Hepatocyte (in vitro differentiated cells): ENCODE results near the gene CPA5. TPM values are rescaled to one million over a fixed set of nuclear protein-coding genes. Genes with fewer than 3 reads are reported as not detected.

Source experiments
- DNase-seq: peaks from one replicate; pipeline ENCODE4 v3.0.0-alpha.2; 2016; ENCODE audit warnings: low spot score
- H2AFZ ChIP-seq: fragments of 200-600 bp; sonication (generic); 2 replicates; pipeline ENCODE4 v1.6.0; 2016; ENCODE audit warnings: antibody characterized with exemption, mild to moderate bottlenecking
- H3K27ac ChIP-seq: fragments of 200-600 bp; sonication (generic); 2 replicates; pipeline ENCODE4 v1.5.1; 2016; ENCODE audit warnings: mild to moderate bottlenecking
- H3K27me3 ChIP-seq: fragments of 200-600 bp; sonication (generic); 2 replicates; pipeline ENCODE4 v1.6.1; 2016
- H3K36me3 ChIP-seq: fragments of 200-600 bp; sonication (generic); replicated peaks from 2 replicates; pipeline ENCODE4 v1.5.1; 2016; ENCODE audit warnings: low read depth; ENCODE audit not compliant: insufficient read depth
- H3K4me1 ChIP-seq: fragments of 200-600 bp; sonication (generic); 2 replicates; pipeline ENCODE4 v1.5.1; 2016; ENCODE audit warnings: mild to moderate bottlenecking, moderate library complexity; ENCODE audit not compliant: insufficient read depth
- H3K4me2 ChIP-seq: fragments of 200-600 bp; sonication (generic); 2 replicates; pipeline ENCODE4 v1.6.0; 2016
- H3K4me3 ChIP-seq: fragments of 200-600 bp; sonication (generic); 2 replicates; pipeline ENCODE4 v1.5.1; 2016; ENCODE audit warnings: mild to moderate bottlenecking
- H3K79me2 ChIP-seq: fragments of 200-600 bp; sonication (generic); 2 replicates; pipeline ENCODE4 v1.6.0; 2017; ENCODE audit warnings: mild to moderate bottlenecking
- H3K9me2 ChIP-seq: fragments of 200-600 bp; sonication (generic); replicated peaks from 2 replicates; pipeline ENCODE4 v1.6.0; 2017; ENCODE audit warnings: mild to moderate bottlenecking; ENCODE audit not compliant: insufficient read depth
- H3K9me3 ChIP-seq: fragments of 200-600 bp; sonication (generic); 2 replicates; pipeline ENCODE4 v1.5.1; 2016; ENCODE audit warnings: low read depth, mild to moderate bottlenecking
- H4K20me1 ChIP-seq: fragments of 200-600 bp; sonication (generic); 2 replicates; pipeline ENCODE4 v1.6.0; 2016; ENCODE audit warnings: mild to moderate bottlenecking; ENCODE audit not compliant: insufficient read depth, poor library complexity, severe bottlenecking
- EZH2 ChIP-seq: fragments of 200-600 bp; sonication (generic); IDR thresholded peaks from 2 replicates; pipeline ENCODE4 v1.6.1; 2016; ENCODE audit warnings: antibody characterized with exemption, mild to moderate bottlenecking, borderline replicate concordance
- EZH2phosphoT487 ChIP-seq: fragments of 200-600 bp; sonication (generic); IDR thresholded peaks from one replicate; pipeline ENCODE4 v1.6.1; 2018; ENCODE audit warnings: antibody characterized with exemption, mild to moderate bottlenecking, low read depth, moderate library complexity; ENCODE audit not compliant: unreplicated experiment, severe bottlenecking
- WGBS: methylation state at CpG from one replicate; pipeline ENCODE4 v1.1.6; 2016; ENCODE audit warnings: low lambda C conversion rate; ENCODE audit errors: missing lambda C conversion rate; 5-methylcytosine and 5-hydroxymethylcytosine counted together
- polyA plus RNA-seq: library from polyadenylated mRNA; unstranded; fragments of >200 nt; fragmentation: Nextera tagmentation; extraction: Ambion mirVana; gene quantifications from 2 replicates; pipeline ENCODE4 v1.2.1, GENCODE V29; 2016
- total RNA-seq: library from RNA; depleted of rRNA; stranded (reverse); fragments of >200 nt; gene quantifications from 2 replicates; pipeline ENCODE4 v1.2.3, GENCODE V29; 2014
- TF ChIP-seq, protein P1 (sequence below): fragments of 200-600 bp; sonication (generic); IDR thresholded peaks from 2 replicates; pipeline ENCODE4 v1.5.1; 2016; ENCODE audit warnings: antibody characterized with exemption, mild to moderate bottlenecking; ENCODE audit not compliant: poor library complexity

CPA5 gene
- total and polyA plus RNA-seq, 2 experiments from 2014 or later = 0.30 TPM; not detected in 1

DNA sequence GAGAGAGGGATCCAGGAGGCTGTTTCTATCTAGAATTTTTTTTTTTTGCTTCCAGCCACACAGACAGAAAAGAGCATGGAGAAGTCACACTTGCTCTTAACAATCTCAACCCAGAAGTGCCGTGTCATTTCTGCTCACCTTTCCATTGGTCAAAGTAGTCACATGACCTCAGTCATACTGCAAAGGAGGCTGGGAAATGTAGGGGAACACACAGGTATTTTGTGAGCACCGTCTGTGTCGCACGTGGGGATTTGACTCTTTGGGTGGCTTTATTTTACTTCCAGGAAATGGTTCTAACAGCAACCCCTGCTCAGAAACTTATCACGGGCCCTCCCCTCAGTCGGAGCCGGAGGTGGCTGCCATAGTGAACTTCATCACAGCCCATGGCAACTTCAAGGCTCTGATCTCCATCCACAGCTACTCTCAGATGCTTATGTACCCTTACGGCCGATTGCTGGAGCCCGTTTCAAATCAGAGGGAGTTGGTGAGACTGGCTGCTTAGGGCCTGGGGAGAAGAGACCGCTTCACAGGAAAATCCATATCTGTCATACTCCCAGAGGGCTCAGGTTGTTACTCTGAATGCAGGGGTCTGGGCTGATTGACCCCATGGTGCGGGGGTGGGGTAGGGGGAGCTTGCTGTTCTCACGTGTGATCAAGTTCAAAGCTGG, 22.6 kb downstream of the CPA5 start:
- TF ChIP-seq EZH2 (no peak), EZH2phosphoT487 (no peak)
- TF ChIP-seq, protein P1, sequence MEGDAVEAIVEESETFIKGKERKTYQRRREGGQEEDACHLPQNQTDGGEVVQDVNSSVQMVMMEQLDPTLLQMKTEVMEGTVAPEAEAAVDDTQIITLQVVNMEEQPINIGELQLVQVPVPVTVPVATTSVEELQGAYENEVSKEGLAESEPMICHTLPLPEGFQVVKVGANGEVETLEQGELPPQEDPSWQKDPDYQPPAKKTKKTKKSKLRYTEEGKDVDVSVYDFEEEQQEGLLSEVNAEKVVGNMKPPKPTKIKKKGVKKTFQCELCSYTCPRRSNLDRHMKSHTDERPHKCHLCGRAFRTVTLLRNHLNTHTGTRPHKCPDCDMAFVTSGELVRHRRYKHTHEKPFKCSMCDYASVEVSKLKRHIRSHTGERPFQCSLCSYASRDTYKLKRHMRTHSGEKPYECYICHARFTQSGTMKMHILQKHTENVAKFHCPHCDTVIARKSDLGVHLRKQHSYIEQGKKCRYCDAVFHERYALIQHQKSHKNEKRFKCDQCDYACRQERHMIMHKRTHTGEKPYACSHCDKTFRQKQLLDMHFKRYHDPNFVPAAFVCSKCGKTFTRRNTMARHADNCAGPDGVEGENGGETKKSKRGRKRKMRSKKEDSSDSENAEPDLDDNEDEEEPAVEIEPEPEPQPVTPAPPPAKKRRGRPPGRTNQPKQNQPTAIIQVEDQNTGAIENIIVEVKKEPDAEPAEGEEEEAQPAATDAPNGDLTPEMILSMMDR = no peak
- 93% methylated on average over 13 of the region's 13 CpGs for WGBS
- H4K20me1 ChIP-seq = no peaks in the 10 kb centered on the region
- H3K9me3 ChIP-seq = no peaks in the 10 kb centered on the region
- DNase-seq = no peak
- no peak overlapping the region for H3K4me2 ChIP-seq
- H3K9me2 ChIP-seq = no peaks in the 10 kb centered on the region
- H3K27me3 ChIP-seq = no peaks in the 10 kb centered on the region
- no peak overlapping the region for H2AFZ ChIP-seq
- peak overlapping the region; percentile 86 for H3K27ac ChIP-seq
- no peak overlapping the region for H3K4me3 ChIP-seq
- no peaks in the 10 kb centered on the region for H3K36me3 ChIP-seq
- no peaks in the 10 kb centered on the region for H3K79me2 ChIP-seq
- peaks cover 66% of the 10 kb centered on the region for H3K4me1 ChIP-seq

DNA sequence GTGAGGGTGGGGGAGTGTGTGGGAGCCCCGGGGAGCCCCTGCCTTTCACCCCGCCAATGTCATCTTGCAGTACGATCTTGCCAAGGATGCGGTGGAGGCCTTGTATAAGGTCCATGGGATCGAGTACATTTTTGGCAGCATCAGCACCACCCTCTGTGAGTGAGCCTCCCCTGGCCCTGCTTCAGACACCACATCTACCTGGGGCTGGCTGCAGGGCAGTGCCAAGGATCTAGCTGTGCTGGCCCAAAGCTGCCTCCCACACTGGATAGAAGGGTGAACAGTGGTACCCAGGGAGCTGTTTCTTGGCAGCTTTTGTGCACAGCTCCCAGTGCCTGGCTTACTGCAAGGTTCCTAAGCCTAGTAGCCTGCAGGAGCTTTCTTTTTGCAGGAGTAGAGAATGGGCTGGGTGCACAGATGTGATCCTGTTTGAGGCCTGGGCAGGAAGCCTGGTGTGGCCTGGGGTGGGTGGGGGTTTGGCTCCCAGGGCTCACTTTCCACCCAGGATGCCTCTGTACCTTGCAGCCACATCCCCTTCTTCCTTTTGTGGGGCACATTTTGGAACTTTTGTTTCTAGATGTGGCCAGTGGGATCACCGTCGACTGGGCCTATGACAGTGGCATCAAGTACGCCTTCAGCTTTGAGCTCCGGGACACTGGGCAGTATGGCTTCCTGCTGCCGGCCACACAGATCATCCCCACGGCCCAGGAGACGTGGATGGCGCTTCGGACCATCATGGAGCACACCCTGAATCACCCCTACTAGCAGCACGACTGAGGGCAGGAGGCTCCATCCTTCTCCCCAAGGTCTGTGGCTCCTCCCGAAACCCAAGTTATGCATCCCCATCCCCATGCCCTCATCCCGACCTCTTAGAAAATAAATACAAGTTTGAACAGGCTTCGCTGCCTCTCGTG, 23.5 kb downstream of the CPA5 start:
- Histone ChIP-seq H3K4me3 (no peak overlapping the region), H3K27me3 (no peaks in the 10 kb centered on the region), H3K4me1 (peaks cover 73% of the 10 kb centered on the region), H3K4me2 (no peak overlapping the region), H3K79me2 (no peaks in the 10 kb centered on the region), H3K9me2 (no peaks in the 10 kb centered on the region), H2AFZ (no peak overlapping the region), H3K9me3 (no peaks in the 10 kb centered on the region), H3K36me3 (no peaks in the 10 kb centered on the region), H3K27ac (peak overlapping the region; percentile 94), H4K20me1 (no peaks in the 10 kb centered on the region)
- WGBS = 95% methylated on average over 19 of the region's 19 CpGs
- no peak for DNase-seq
- TF ChIP-seq EZH2 (no peak), EZH2phosphoT487 (no peak)

DNA sequence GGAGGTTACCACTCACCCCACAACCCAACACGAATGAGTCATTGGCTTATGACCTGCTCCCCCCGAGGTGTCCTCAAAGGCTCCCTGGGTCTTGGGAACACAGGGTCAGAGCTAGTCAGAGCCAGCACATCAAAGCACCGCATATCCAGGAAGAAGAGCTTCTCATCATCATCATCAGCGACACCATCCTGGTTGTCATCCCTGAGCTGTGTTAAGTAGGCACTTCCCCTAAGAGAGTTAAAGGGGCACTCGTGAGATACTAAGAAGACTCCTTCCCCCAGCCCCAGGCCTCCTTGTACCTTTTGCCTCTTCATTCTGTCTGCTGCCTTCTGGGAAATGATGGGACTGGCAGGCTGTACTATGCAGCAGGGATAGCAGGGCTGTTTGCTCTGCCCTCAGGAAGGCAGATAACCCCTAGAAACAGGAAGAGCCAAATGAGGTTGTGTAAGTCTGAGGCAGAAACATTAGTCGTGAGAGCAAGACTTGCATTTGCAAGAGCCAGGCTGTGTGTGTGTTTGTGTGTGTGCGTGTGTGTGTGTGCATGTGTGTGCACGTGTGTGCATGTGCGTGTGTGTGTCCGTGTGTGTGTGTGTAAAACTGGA, 24.6 kb downstream of the CPA5 start:
- Histone ChIP-seq H3K27me3 (no peaks in the 10 kb centered on the region), H3K9me3 (no peaks in the 10 kb centered on the region), H3K4me1 (peaks cover 76% of the 10 kb centered on the region), H3K4me3 (no peak overlapping the region), H3K4me2 (peak overlapping the region; percentile 21), H3K79me2 (no peaks in the 10 kb centered on the region), H4K20me1 (no peaks in the 10 kb centered on the region), H2AFZ (peak overlapping the region; percentile 17), H3K27ac (peak overlapping the region; percentile 94), H3K9me2 (no peaks in the 10 kb centered on the region), H3K36me3 (no peaks in the 10 kb centered on the region)
- WGBS = 57% methylated on average over 10 of the region's 10 CpGs
- DNase-seq = peak; percentile 56
- TF ChIP-seq EZH2phosphoT487 = no peak
- TF ChIP-seq, protein P1 = no peak
- no peak for TF ChIP-seq EZH2
